HEK293T (cell line): Measurements from ENCODE around the gene CHD3.

Experiments
- CTCF ChIA-PET: fragments of 350-600 bp; formaldehyde crosslinking; extraction: SDS; loops from one replicate; lab custom pipeline; 2021; ENCODE audit warnings: antibody characterized with exemption, inconsistent platforms; lab: Yijun Ruan, JAX
- POLR2A ChIA-PET: fragments of 350-600 bp; formaldehyde crosslinking; extraction: SDS; loops from one replicate; lab custom pipeline; 2020; ENCODE audit warnings: antibody characterized with exemption, inconsistent platforms; lab: Yijun Ruan, JAX
- DNase-seq: peaks from one replicate; pipeline ENCODE4 v3.0.0; 2012; ENCODE audit warnings: mixed read lengths; ENCODE audit errors: extremely low spot score
- ARNT ChIP-seq: fragments of 450-650 bp; IDR thresholded peaks from 2 replicates; pipeline ENCODE4 v1.6.1; 2017; ENCODE audit warnings: mild to moderate bottlenecking
- BHLHE40 ChIP-seq: fragments of 450-650 bp; IDR thresholded peaks from 2 replicates; pipeline ENCODE4 v1.6.1; 2016; ENCODE audit warnings: mild to moderate bottlenecking, moderate library complexity, borderline replicate concordance
- CTBP1 ChIP-seq: fragments of 450-650 bp; IDR thresholded peaks from 2 replicates; pipeline ENCODE4 v1.6.1; 2016; ENCODE audit warnings: borderline replicate concordance
- ELF4 ChIP-seq: fragments of 450-650 bp; IDR thresholded peaks from 2 replicates; pipeline ENCODE4 v1.6.1; 2017; ENCODE audit warnings: antibody characterized with exemption
- FOXA1 ChIP-seq: fragments of 450-650 bp; IDR thresholded peaks from 2 replicates; pipeline ENCODE4 v1.6.1; 2016; ENCODE audit warnings: mild to moderate bottlenecking
- FOXK2 ChIP-seq: fragments of 450-650 bp; IDR thresholded peaks from 2 replicates; pipeline ENCODE4 v1.6.1; 2016; ENCODE audit warnings: mild to moderate bottlenecking
- FOXM1 ChIP-seq: fragments of 450-650 bp; IDR thresholded peaks from 2 replicates; pipeline ENCODE4 v1.6.1; 2017; ENCODE audit warnings: mild to moderate bottlenecking, borderline replicate concordance
- HDGF ChIP-seq: fragments of 450-650 bp; IDR thresholded peaks from 2 replicates; pipeline ENCODE4 v1.6.1; 2017; ENCODE audit warnings: antibody characterized with exemption, borderline replicate concordance
- L3MBTL2 ChIP-seq: fragments of 450-650 bp; conservative IDR thresholded peaks from 2 replicates; pipeline ENCODE4 v1.6.1; 2016; ENCODE audit warnings: mild to moderate bottlenecking
- LEF1 ChIP-seq: fragments of 450-650 bp; IDR thresholded peaks from 2 replicates; pipeline ENCODE4 v1.6.1; 2017; ENCODE audit warnings: mild to moderate bottlenecking, borderline replicate concordance
- NFRKB ChIP-seq: fragments of 450-650 bp; IDR thresholded peaks from 2 replicates; pipeline ENCODE4 v1.6.1; 2016; ENCODE audit warnings: mild to moderate bottlenecking, moderate library complexity
- PKNOX1 ChIP-seq: fragments of 450-650 bp; IDR thresholded peaks from 2 replicates; pipeline ENCODE4 v1.6.1; 2016
- SP1 ChIP-seq: fragments of 450-650 bp; IDR thresholded peaks from 2 replicates; pipeline ENCODE4 v1.6.1; 2017
- SUZ12 ChIP-seq: fragments of 450-650 bp; IDR thresholded peaks from 2 replicates; pipeline ENCODE4 v1.6.1; 2016; ENCODE audit warnings: mild to moderate bottlenecking
- TARDBP ChIP-seq: fragments of 450-650 bp; IDR thresholded peaks from 2 replicates; pipeline ENCODE4 v1.6.1; 2016
- ZNF384 ChIP-seq: fragments of 450-650 bp; IDR thresholded peaks from 2 replicates; pipeline ENCODE4 v1.6.1; 2016

Gene CHD3

GRCh38 chr17:7889166-7889955, 772 bp downstream of the CHD3 start:
- no peak for TF ChIP-seq ELF4
- no peak for TF ChIP-seq L3MBTL2
- no peak for TF ChIP-seq TARDBP
- TF ChIP-seq SP1 = no peak
- no peak for TF ChIP-seq SUZ12
- no peak for TF ChIP-seq LEF1
- TF ChIP-seq FOXK2 = no peak
- TF ChIP-seq ZNF384 = no peak
- no peak for TF ChIP-seq HDGF
- no peak for TF ChIP-seq BHLHE40
- TF ChIP-seq PKNOX1 = no peak
- no peak for TF ChIP-seq NFRKB
- no peak for TF ChIP-seq FOXA1
- no peak for TF ChIP-seq FOXM1
- TF ChIP-seq ARNT = no peak
- DNase-seq = peak; percentile 26
- ChIA-PET CTCF (no interaction called here), POLR2A (no interaction called here)

GRCh38 chr17:7893187-7893880, 4.7 kb downstream of the CHD3 start:
- POLR2A ChIA-PET = no interaction called here
- CTCF ChIA-PET = no interaction called here
- no peak for DNase-seq
- TF ChIP-seq NFRKB (no peak), BHLHE40 (no peak), FOXM1 (no peak), ARNT (no peak), SUZ12 (no peak), FOXA1 (no peak), PKNOX1 (no peak), L3MBTL2 (no peak)

GRCh38 chr17:7894226-7894625, 5.6 kb downstream of the CHD3 start:
- POLR2A ChIA-PET = no interaction called here
- DNase-seq = no peak
- CTCF ChIA-PET = no interaction called here
- no peak for TF ChIP-seq FOXA1

GRCh38 chr17:7894866-7895265, 6.3 kb downstream of the CHD3 start:
- ChIA-PET CTCF (interaction anchor here (0.8 kb wide), 1 partner anchor 206 kb away, joined by 3 read pairs; the partner anchor contains the start of gene WRAP53), POLR2A (interaction anchor here (0.6 kb wide), 1 partner anchor 39 kb away, joined by 3 read pairs; no protein-coding TSS in a partner anchor)
- TF ChIP-seq SUZ12 (no peak), ZNF384 (no peak), PKNOX1 (no peak), SP1 (no peak)
- no peak for DNase-seq

- ChIA-PET POLR2A (no interaction called here), CTCF (interaction anchor here (1.7 to 2.4 kb wide), 2 partner anchors 38 to 153 kb away, joined by 4 to 7 read pairs; no protein-coding TSS in a partner anchor)
- no peak for DNase-seq
- TF ChIP-seq ZNF384 (no peak), CTBP1 (no peak), ELF4 (no peak), FOXK2 (no peak)
Observed at GRCh38 chr17:7897090-7897489, 8.5 kb downstream of the CHD3 start.

- peak; percentile 21 for DNase-seq
- POLR2A ChIA-PET = no interaction called here
- CTCF ChIA-PET = interaction anchor here (1.1 to 2.4 kb wide), 4 partner anchors 12 to 154 kb away, joined by 3 to 7 read pairs (median 4); partner anchors contain the start of gene NAA38
- no peak for TF ChIP-seq CTBP1
- no peak for TF ChIP-seq TARDBP
- TF ChIP-seq ZNF384 = no peak
Observed at GRCh38 chr17:7897773-7898172, 9.2 kb downstream of the CHD3 start.
